ENCODE measurements around the gene C1orf226. TPM values are rescaled to one million over a fixed set of nuclear protein-coding genes. Genes with fewer than 3 reads are reported as not detected.
"Not testable (repeated sequence)": the region's sequence is repeated elsewhere in the genome, so short reads cannot be mapped to it uniquely, and the experiment has no call there.

C1orf226 gene
- total RNA-seq, 2 donors from 2014 or later: 3.3 to 11.8 TPM

- Histone ChIP-seq H3K9me3 (no peaks in the 10 kb centered on the region), H3K4me3 (no peak overlapping the region), H3K36me3 (no peaks in the 10 kb centered on the region), H3K27ac (no peak overlapping the region), H3K4me1 (ENCODE audit: control insufficient read depth in 1 of 2, low read depth in 2 of 2) (no peaks in the 10 kb centered on the region), H3K27me3 (replicated peaks; ENCODE audit: insufficient read depth) (no peaks in the 10 kb centered on the region)
- DNase-seq (ENCODE audit: low spot score) (no peak), ATAC-seq (ENCODE audit: insufficient number of reproducible peaks, low FRiP score, low read depth) (no peak)
- TF ChIP-seq CTCF (IDR thresholded peaks at IDR 0.05): no peak
Observed at GRCh38 chr1:162343470-162343869, 38.1 kb upstream of the C1orf226 start.

DNA sequence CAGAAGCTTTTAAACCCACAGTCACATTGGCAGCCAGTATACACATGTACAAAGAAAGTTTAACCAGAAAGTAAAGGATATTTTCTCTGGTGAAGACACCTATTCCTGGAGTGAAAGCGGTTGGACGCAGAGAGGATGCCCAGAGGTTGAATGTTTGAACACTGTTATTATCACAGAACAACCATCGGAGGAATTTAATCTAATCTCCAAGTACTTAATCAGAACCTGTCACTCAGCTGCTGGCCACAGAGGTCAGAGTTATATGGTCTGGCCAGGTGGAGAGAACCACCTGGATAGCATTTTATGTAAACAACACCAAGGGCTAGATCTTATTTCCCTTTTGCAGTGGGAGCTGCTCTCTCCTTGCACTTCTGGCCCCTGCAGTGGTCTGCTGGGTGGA lies 34.2 kb upstream of the C1orf226 start:
- Histone ChIP-seq H3K27ac (no peak overlapping the region), H3K4me1 (ENCODE audit: control insufficient read depth in 1 of 2, low read depth in 2 of 2) (no peaks in the 10 kb centered on the region), H3K9me3 (no peaks in the 10 kb centered on the region), H3K4me3 (no peak overlapping the region), H3K27me3 (replicated peaks; ENCODE audit: insufficient read depth) (no peaks in the 10 kb centered on the region), H3K36me3 (no peaks in the 10 kb centered on the region)
- TF ChIP-seq CTCF (IDR thresholded peaks at IDR 0.05): no peak
- ATAC-seq (ENCODE audit: insufficient number of reproducible peaks, low FRiP score, low read depth) (no peak), DNase-seq (ENCODE audit: low spot score) (no peak)

- Histone ChIP-seq H3K4me1 (ENCODE audit: control insufficient read depth in 1 of 2, low read depth in 2 of 2) (no peaks in the 10 kb centered on the region), H3K27me3 (replicated peaks; ENCODE audit: insufficient read depth) (no peaks in the 10 kb centered on the region), H3K27ac (no peak overlapping the region), H3K4me3 (no peak overlapping the region), H3K36me3 (no peaks in the 10 kb centered on the region), H3K9me3 (no peaks in the 10 kb centered on the region)
- TF ChIP-seq CTCF (IDR thresholded peaks at IDR 0.05): no peak
- DNase-seq (ENCODE audit: low spot score): no peak
- no peak for ATAC-seq (ENCODE audit: insufficient number of reproducible peaks, low FRiP score, low read depth)
Observed at GRCh38 chr1:162349635-162350330, 31.7 kb upstream of the C1orf226 start.

DNA sequence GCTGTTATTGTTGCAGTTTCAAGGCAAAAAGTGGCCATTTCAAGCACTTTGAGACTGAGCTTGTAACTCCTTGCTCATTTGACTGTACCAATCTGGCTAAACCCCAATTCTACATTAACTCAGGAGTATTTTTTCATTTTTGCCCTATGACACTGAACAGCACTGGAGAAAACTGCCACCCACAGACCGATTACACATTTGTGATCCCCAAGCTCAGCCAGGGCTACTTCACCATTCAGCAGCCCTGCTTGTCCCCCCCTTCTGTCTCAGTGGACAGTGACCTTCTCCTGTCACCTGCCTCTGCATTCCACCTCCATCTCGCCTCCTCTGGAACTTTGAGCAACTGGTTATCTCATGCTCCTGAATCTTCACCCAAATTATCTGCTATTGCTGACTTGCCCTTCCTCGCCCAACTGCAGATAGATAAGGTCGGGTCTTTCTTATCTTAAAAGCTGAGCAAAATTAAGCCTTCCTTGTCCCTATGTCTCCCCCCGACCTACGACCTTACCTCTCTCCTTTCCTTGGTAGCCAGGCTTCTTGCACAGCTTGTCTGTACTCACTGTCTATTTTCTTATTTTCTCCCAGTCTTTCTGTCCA lies 30.2 kb upstream of the C1orf226 start:
- no peak for TF ChIP-seq CTCF (IDR thresholded peaks at IDR 0.05)
- Histone ChIP-seq H3K4me1 (ENCODE audit: control insufficient read depth in 1 of 2, low read depth in 2 of 2) (no peaks in the 10 kb centered on the region), H3K9me3 (no peaks in the 10 kb centered on the region), H3K4me3 (no peak overlapping the region), H3K36me3 (no peaks in the 10 kb centered on the region), H3K27me3 (replicated peaks; ENCODE audit: insufficient read depth) (no peaks in the 10 kb centered on the region), H3K27ac (no peak overlapping the region)
- ATAC-seq (ENCODE audit: insufficient number of reproducible peaks, low FRiP score, low read depth): no peak
- no peak for DNase-seq (ENCODE audit: low spot score)

- not testable (repeated sequence) for H3K4me1 ChIP-seq (ENCODE audit: control insufficient read depth in 1 of 2, low read depth in 2 of 2); H3K27ac ChIP-seq; H3K27me3 ChIP-seq (replicated peaks; ENCODE audit: insufficient read depth); H3K9me3 ChIP-seq; H3K36me3 ChIP-seq; H3K4me3 ChIP-seq; ATAC-seq (ENCODE audit: insufficient number of reproducible peaks, low FRiP score, low read depth); DNase-seq (ENCODE audit: low spot score)
Observed at GRCh38 chr1:162351874-162352273, 29.7 kb upstream of the C1orf226 start.
